GM15510 (cell line): Measurements from ENCODE around the gene MB21D2.

Source experiments
- POLR2A ChIP-seq: IDR thresholded peaks from 3 replicates; pipeline ENCODE4 v1.6.1; 2011; ENCODE audit warnings: borderline replicate concordance; ENCODE audit not compliant: insufficient read length; ENCODE audit errors: extremely low read depth

Gene MB21D2

GRCh38 chr3:192884777-192885773 is 32.6 kb downstream of the MB21D2 start:
- TF ChIP-seq POLR2A, result no peak

GRCh38 chr3:192883512-192883911 is 34.1 kb downstream of the MB21D2 start:
- TF ChIP-seq POLR2A, result no peak

- TF ChIP-seq POLR2A, result no peak
Measured at GRCh38 chr3:192881159-192881786, 36.4 kb downstream of the MB21D2 start.

- TF ChIP-seq POLR2A, result no peak
Measured at GRCh38 chr3:192880313-192880712, 37.3 kb downstream of the MB21D2 start.

- no peak for TF ChIP-seq POLR2A
Measured at GRCh38 chr3:192879346-192880031, 38.2 kb downstream of the MB21D2 start.

- TF ChIP-seq POLR2A, result no peak
Measured at GRCh38 chr3:192875971-192876565, 41.6 kb downstream of the MB21D2 start.

- TF ChIP-seq POLR2A, result no peak
Measured at GRCh38 chr3:192870822-192871221, 46.8 kb downstream of the MB21D2 start.

GRCh38 chr3:192869131-192870031 is 48.3 kb downstream of the MB21D2 start:
- TF ChIP-seq POLR2A, result no peak

GRCh38 chr3:192867645-192868044 is 50.0 kb downstream of the MB21D2 start:
- TF ChIP-seq POLR2A, result no peak

GRCh38 chr3:192866804-192867203 is 50.9 kb downstream of the MB21D2 start:
- no peak for TF ChIP-seq POLR2A

- TF ChIP-seq POLR2A, result no peak
Measured at GRCh38 chr3:192864941-192865340, 52.7 kb downstream of the MB21D2 start.

- no peak for TF ChIP-seq POLR2A
Measured at GRCh38 chr3:192863091-192863420, 54.6 kb downstream of the MB21D2 start.

GRCh38 chr3:192862408-192863090 is 55.1 kb downstream of the MB21D2 start:
- no peak for TF ChIP-seq POLR2A
